OCI-LY1 (cell line): Measurements from ENCODE around the gene CDH20.

Experiments used
- H2AFZ ChIP-seq: fragments of 200-600 bp; sonication (generic), shearing (Covaris generic); 2 replicates; pipeline ENCODE4 v1.6.0; 2014; ENCODE audit warnings: antibody characterized with exemption, mild to moderate bottlenecking, low read length
- H3F3A ChIP-seq: fragments of 200-600 bp; sonication (generic), shearing (Covaris generic); 2 replicates; pipeline ENCODE4 v1.6.0; 2014; ENCODE audit warnings: mild to moderate bottlenecking, antibody characterized with exemption, low read length, moderate library complexity; ENCODE audit not compliant: insufficient read depth
- H3K27ac ChIP-seq: fragments of 200-600 bp; sonication (generic); 2 replicates; pipeline ENCODE4 v1.5.1; 2014; ENCODE audit warnings: low read length, mixed run types, mild to moderate bottlenecking, low read depth; ENCODE audit not compliant: poor library complexity, severe bottlenecking
- H3K27me3 ChIP-seq: fragments of 200-600 bp; sonication (generic); 2 replicates; pipeline ENCODE4 v1.6.0; 2014; ENCODE audit warnings: antibody characterized with exemption, mild to moderate bottlenecking, low read length, moderate library complexity; ENCODE audit not compliant: insufficient read depth
- H3K36me3 ChIP-seq: fragments of 200-600 bp; sonication (generic); 2 replicates; pipeline ENCODE4 v1.6.1; 2014; ENCODE audit warnings: mild to moderate bottlenecking, antibody characterized with exemption, low read length, moderate library complexity, mixed read lengths; ENCODE audit not compliant: insufficient read depth
- H3K4me1 ChIP-seq: fragments of 200-600 bp; sonication (generic); 2 replicates; pipeline ENCODE4 v1.5.1; 2014; ENCODE audit warnings: mild to moderate bottlenecking, low read length, moderate library complexity; ENCODE audit not compliant: insufficient read depth, severe bottlenecking
- H3K4me2 ChIP-seq: fragments of 200-600 bp; sonication (generic), shearing (Covaris generic); 2 replicates; pipeline ENCODE4 v1.6.1; 2014; ENCODE audit warnings: low read length
- H3K4me3 ChIP-seq: fragments of 200-600 bp; sonication (generic); 2 replicates; pipeline ENCODE4 v1.5.1; 2014; ENCODE audit warnings: low read length, low read depth, mild to moderate bottlenecking, mixed read lengths; ENCODE audit not compliant: poor library complexity, severe bottlenecking
- H3K79me2 ChIP-seq: fragments of 200-600 bp; shearing (Covaris generic); 2 replicates; pipeline ENCODE4 v1.6.1; 2016; ENCODE audit warnings: mixed run types, low read length, mixed read lengths; ENCODE audit not compliant: insufficient read depth
- H3K9ac ChIP-seq: fragments of 200-600 bp; sonication (generic), shearing (Covaris generic); 2 replicates; pipeline ENCODE4 v1.6.1; 2014; ENCODE audit warnings: mild to moderate bottlenecking, low read length, mixed read lengths
- H3K9me2 ChIP-seq: fragments of 200-600 bp; sonication (generic), shearing (Covaris generic); 2 replicates; pipeline ENCODE4 v1.6.1; 2014; ENCODE audit warnings: low read depth, mild to moderate bottlenecking, low read length, mixed read lengths
- H3K9me3 ChIP-seq: fragments of 200-600 bp; shearing (Covaris generic); 2 replicates; pipeline ENCODE4 v1.6.1; 2014; ENCODE audit warnings: low read length, mixed read lengths
- H4K20me1 ChIP-seq: fragments of 200-600 bp; sonication (generic), shearing (Covaris generic); 2 replicates; pipeline ENCODE4 v1.6.0; 2016; ENCODE audit warnings: mild to moderate bottlenecking, low read length; ENCODE audit not compliant: insufficient read depth
- CTCF ChIP-seq: fragments of 200-600 bp; sonication (generic), shearing (Covaris generic); IDR thresholded peaks from 2 replicates; pipeline ENCODE4 v1.5.1; 2017; ENCODE audit warnings: mild to moderate bottlenecking, antibody characterized with exemption, low read length, moderate library complexity, mixed read lengths
- EZH2 ChIP-seq: fragments of 200-600 bp; sonication (generic), shearing (Covaris generic); IDR thresholded peaks from 2 replicates; pipeline ENCODE4 v1.8.0; 2017; ENCODE audit warnings: borderline replicate concordance, mixed run types, mild to moderate bottlenecking, antibody characterized with exemption, low read length, moderate library complexity, mixed read lengths

The CDH20 gene

GRCh38 chr18:61329398-61329797 is 3.8 kb upstream of the CDH20 start:
- no peaks in the 10 kb centered on the region for H3K27me3 ChIP-seq
- H3K4me1 ChIP-seq: no peaks in the 10 kb centered on the region
- no peaks in the 10 kb centered on the region for H4K20me1 ChIP-seq
- no peak overlapping the region for H3K4me2 ChIP-seq
- H3K27ac ChIP-seq: no peak overlapping the region
- H3K79me2 ChIP-seq: no peaks in the 10 kb centered on the region
- no peaks in the 10 kb centered on the region for H3K9me2 ChIP-seq
- H3K9ac ChIP-seq: no peak overlapping the region
- no peaks in the 10 kb centered on the region for H3F3A ChIP-seq
- H3K9me3 ChIP-seq: no peaks in the 10 kb centered on the region
- TF ChIP-seq CTCF (no peak), EZH2 (no peak)
- no peak overlapping the region for H3K4me3 ChIP-seq
- no peak overlapping the region for H2AFZ ChIP-seq
- no peaks in the 10 kb centered on the region for H3K36me3 ChIP-seq

- TF ChIP-seq EZH2: no peak
- TF ChIP-seq CTCF: no peak
- Histone ChIP-seq H3K4me3 (no peak overlapping the region), H3K9me3 (no peaks in the 10 kb centered on the region), H3K36me3 (no peaks in the 10 kb centered on the region), H4K20me1 (no peaks in the 10 kb centered on the region), H3K9ac (no peak overlapping the region), H3F3A (no peaks in the 10 kb centered on the region), H3K27ac (no peak overlapping the region), H3K79me2 (no peaks in the 10 kb centered on the region), H3K4me1 (no peaks in the 10 kb centered on the region), H3K4me2 (no peak overlapping the region), H3K9me2 (no peaks in the 10 kb centered on the region), H3K27me3 (no peaks in the 10 kb centered on the region), H2AFZ (no peak overlapping the region)
These were observed 2.2 kb upstream of the CDH20 start for GRCh38 chr18:61331051-61331450.

- H3K4me2 ChIP-seq: no peak overlapping the region
- no peak overlapping the region for H3K27ac ChIP-seq
- no peaks in the 10 kb centered on the region for H3K79me2 ChIP-seq
- H3K9ac ChIP-seq: no peak overlapping the region
- no peak overlapping the region for H2AFZ ChIP-seq
- no peaks in the 10 kb centered on the region for H3K4me1 ChIP-seq
- H3F3A ChIP-seq: no peaks in the 10 kb centered on the region
- H3K36me3 ChIP-seq: no peaks in the 10 kb centered on the region
- no peaks in the 10 kb centered on the region for H3K9me3 ChIP-seq
- H3K4me3 ChIP-seq: no peak overlapping the region
- H3K27me3 ChIP-seq: no peaks in the 10 kb centered on the region
- H3K9me2 ChIP-seq: no peaks in the 10 kb centered on the region
- TF ChIP-seq CTCF: no peak
- no peak for TF ChIP-seq EZH2
- no peaks in the 10 kb centered on the region for H4K20me1 ChIP-seq
These were observed 688 bp downstream of the CDH20 start for GRCh38 chr18:61333746-61334490.
